H1 (cell line): ENCODE measurements around the gene CKM. TPM values are rescaled to one million over a fixed set of nuclear protein-coding genes. Genes with fewer than 3 reads are reported as not detected.

Source experiments
- CTCF ChIP-seq, 3 experiments: IDR thresholded peaks; 1 replicate in 2 of 3; 2 replicates in 1 of 3; pipeline versions ENCODE4 v1.5.1 to v1.6.1; 2011; ENCODE audit warnings: low read length in 3 of 3, mild to moderate bottlenecking in 3 of 3, inconsistent platforms in 2 of 3, low read depth in 1 of 3, moderate library complexity in 1 of 3; ENCODE audit not compliant: insufficient read depth in 1 of 3; ENCODE audit errors: control extremely low read depth in 1 of 3
- JUND ChIP-seq: IDR thresholded peaks from 2 replicates; pipeline ENCODE4 v1.6.1; 2011; ENCODE audit warnings: mild to moderate bottlenecking, improper control_type of control experiment, low read length
- polyA plus RNA-seq, 7 experiments: library from polyadenylated mRNA; depleted of rRNA in 3 of 7; stranded (reverse) in 5 of 7; unstranded in 2 of 7; fragments of >200 nt in 5 of 7; fragments of 200-250 nt in 2 of 7; gene quantifications; 1 replicate in 5 of 7; 2 replicates in 1 of 7; 4 replicates in 1 of 7; pipeline versions ENCODE4 v1.2.1 to v1.2.3, GENCODE V29; 2011 to 2013; ENCODE audit warnings: missing spikeins in 2 of 7, mixed read lengths in 2 of 7
- total RNA-seq: library from RNA; stranded (reverse); fragmentation: NEBNext Ultra II Directional; extraction: Animal tissue kit (Norgen Biotek cat#: 25700); gene quantifications from 2 replicates; pipeline ENCODE4 v1.2.1, GENCODE V29; 2021

Gene CKM
- total and polyA plus RNA-seq, 2 of the 8 experiments (the other 6 are each of a cell fraction or from before 2014, with no cell fraction given), result 0.08 TPM; not detected in 1

DNA sequence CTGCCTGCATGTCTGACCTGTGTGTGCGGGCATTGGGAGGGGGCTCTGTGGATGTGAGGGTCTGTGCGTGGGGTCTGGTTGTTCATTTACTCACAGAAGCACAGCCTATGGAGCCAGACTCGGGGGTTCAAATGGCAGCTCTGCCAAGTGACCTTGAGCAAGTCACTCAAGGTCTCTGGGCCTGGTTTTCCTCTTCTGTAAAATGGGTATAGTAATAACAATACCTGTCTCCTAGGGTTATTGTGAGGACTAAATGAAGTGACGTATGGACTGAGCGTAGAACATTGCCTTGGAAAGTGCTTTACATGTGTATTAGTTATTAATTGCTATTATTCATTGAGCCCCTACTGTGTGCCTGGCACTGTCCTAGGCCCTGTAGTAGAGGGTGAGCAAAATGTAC, 24.4 kb downstream of the CKM start (continued):
- TF ChIP-seq CTCF (IDR thresholded peaks at IDR 0.05; ENCODE audit: control extremely low read depth in 1 of 3, insufficient read depth in 1 of 3, low read depth in 1 of 3, low read length in 3 of 3) (no peak), JUND (no peak)
